Gastrocnemius medialis (tissue), 4 donors: Measurements from ENCODE around the gene IGLL5. TPM values are rescaled to one million over a fixed set of nuclear protein-coding genes. Genes with fewer than 3 reads are reported as not detected.

ENCODE experiments used
- ATAC-seq, 2 donors: fragments of 150-250 bp; one replicate each; pipeline ENCODE4 v1.9.1; 2016
- DNase-seq, 2 donors: peaks; one replicate each; pipeline ENCODE4 v3.0.0-alpha.2; 2019
- H3K27ac ChIP-seq, 4 donors: fragments of 200-600 bp; sonication (generic); 1 replicate in 1 of 4; 2 replicates in 3 of 4; pipeline ENCODE4 v1.5.1; 2016 to 2018; ENCODE audit warnings: mild to moderate bottlenecking in 2 of 4, moderate library complexity in 1 of 4
- H3K27me3 ChIP-seq, 3 donors: fragments of 200-600 bp; sonication (generic) in 2 of 3; 1 replicate in 1 of 3; 2 replicates in 2 of 3; pipeline versions ENCODE4 v1.5.1 to v1.6.0; 2016 to 2019; ENCODE audit warnings: mild to moderate bottlenecking in 1 of 3, moderate library complexity in 1 of 3
- H3K36me3 ChIP-seq, 2 donors: fragments of 200-600 bp; sonication (generic) in 1 of 2; one replicate each; pipeline ENCODE4 v1.5.1; 2017 to 2018
- H3K4me1 ChIP-seq, 2 donors: fragments of 200-600 bp; sonication (generic) in 1 of 2; one replicate each; pipeline ENCODE4 v1.5.1; 2016 to 2017; ENCODE audit warnings: mild to moderate bottlenecking in 2 of 2
- H3K4me3 ChIP-seq, 4 donors: fragments of 200-600 bp; sonication (generic) in 3 of 4; 1 replicate in 1 of 4; 2 replicates in 3 of 4; pipeline ENCODE4 v1.5.1; 2016 to 2019; ENCODE audit warnings: mild to moderate bottlenecking in 2 of 4
- H3K9me3 ChIP-seq, 3 donors: fragments of 200-600 bp; sonication (generic) in 2 of 3; 1 replicate in 1 of 3; 2 replicates in 2 of 3; pipeline ENCODE4 v1.5.1; 2016 to 2019
- POLR2A ChIP-seq, 2 donors: fragments of 450-650 bp; IDR thresholded peaks; one replicate each; pipeline ENCODE4 v1.6.1; 2017; ENCODE audit warnings: antibody characterized with exemption in 2 of 2, mild to moderate bottlenecking in 2 of 2, moderate library complexity in 2 of 2
- in situ Hi-C, 4 donors: fragments of 200-750 bp; cut with MboI; loops; one replicate each; pipeline versions ENCODE4 v1.15.0 to v1.8.0; 2017; ENCODE audit warnings: low sequenced_read_pairs in 4 of 4
- intact Hi-C: fragments of 100-400 bp; cut with DNase I; formaldehyde crosslinking; loops from one replicate; pipeline ENCODE4 v1.15.1; 2023; ENCODE audit warnings: low total_unique reads
- total RNA-seq, 4 donors: library from RNA; depleted of rRNA; stranded (reverse); fragments of >200 nt; gene quantifications; one replicate each; pipeline versions ENCODE4 v1.1.0 to v1.2.3, GENCODE V29; 2016
- TF ChIP-seq, protein P1 (sequence below), 5 experiments: fragments of 450-650 bp in 3 of 5; fragments of 200-600 bp in 2 of 5; sonication (generic) in 2 of 5; IDR thresholded peaks in 4 of 5; conservative IDR thresholded peaks in 1 of 5; 1 replicate in 4 of 5; 2 replicates in 1 of 5; pipeline ENCODE4 v1.5.1; 2016 to 2019; ENCODE audit warnings: antibody characterized with exemption in 5 of 5, mild to moderate bottlenecking in 3 of 5, moderate library complexity in 3 of 5

IGLL5 gene
- total RNA-seq, 4 donors from 2014 or later = 0.49 TPM; not detected in 3

- intact Hi-C loops = loop anchor here (10.0 kb wide), 1 partner anchor 72 kb away; no protein-coding TSS in a partner anchor
- no peak for TF ChIP-seq POLR2A (IDR thresholded peaks at IDR 0.05)
- TF ChIP-seq, protein P1, sequence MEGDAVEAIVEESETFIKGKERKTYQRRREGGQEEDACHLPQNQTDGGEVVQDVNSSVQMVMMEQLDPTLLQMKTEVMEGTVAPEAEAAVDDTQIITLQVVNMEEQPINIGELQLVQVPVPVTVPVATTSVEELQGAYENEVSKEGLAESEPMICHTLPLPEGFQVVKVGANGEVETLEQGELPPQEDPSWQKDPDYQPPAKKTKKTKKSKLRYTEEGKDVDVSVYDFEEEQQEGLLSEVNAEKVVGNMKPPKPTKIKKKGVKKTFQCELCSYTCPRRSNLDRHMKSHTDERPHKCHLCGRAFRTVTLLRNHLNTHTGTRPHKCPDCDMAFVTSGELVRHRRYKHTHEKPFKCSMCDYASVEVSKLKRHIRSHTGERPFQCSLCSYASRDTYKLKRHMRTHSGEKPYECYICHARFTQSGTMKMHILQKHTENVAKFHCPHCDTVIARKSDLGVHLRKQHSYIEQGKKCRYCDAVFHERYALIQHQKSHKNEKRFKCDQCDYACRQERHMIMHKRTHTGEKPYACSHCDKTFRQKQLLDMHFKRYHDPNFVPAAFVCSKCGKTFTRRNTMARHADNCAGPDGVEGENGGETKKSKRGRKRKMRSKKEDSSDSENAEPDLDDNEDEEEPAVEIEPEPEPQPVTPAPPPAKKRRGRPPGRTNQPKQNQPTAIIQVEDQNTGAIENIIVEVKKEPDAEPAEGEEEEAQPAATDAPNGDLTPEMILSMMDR (IDR thresholded peaks at IDR 0.05 in 4 of 5, conservative IDR thresholded peaks at IDR 0.05 in 1 of 5) = no peak
- no peaks in the 10 kb centered on the region for H3K36me3 ChIP-seq
- no peak for DNase-seq
- no peak for ATAC-seq
- in situ Hi-C loops = loop anchor here in 1 of 4 donors (10.0 kb wide), 1 partner anchor 172 kb away; no protein-coding TSS in a partner anchor
- H3K9me3 ChIP-seq = no peaks in the 10 kb centered on the region
- H3K27me3 ChIP-seq = no peaks in the 10 kb centered on the region
- no peak overlapping the region for H3K4me3 ChIP-seq
- H3K4me1 ChIP-seq = no peaks in the 10 kb centered on the region
- H3K27ac ChIP-seq = no peak overlapping the region
These were observed 1.1 kb upstream of the IGLL5 start for GRCh38 chr22:22886546-22886945.

DNA sequence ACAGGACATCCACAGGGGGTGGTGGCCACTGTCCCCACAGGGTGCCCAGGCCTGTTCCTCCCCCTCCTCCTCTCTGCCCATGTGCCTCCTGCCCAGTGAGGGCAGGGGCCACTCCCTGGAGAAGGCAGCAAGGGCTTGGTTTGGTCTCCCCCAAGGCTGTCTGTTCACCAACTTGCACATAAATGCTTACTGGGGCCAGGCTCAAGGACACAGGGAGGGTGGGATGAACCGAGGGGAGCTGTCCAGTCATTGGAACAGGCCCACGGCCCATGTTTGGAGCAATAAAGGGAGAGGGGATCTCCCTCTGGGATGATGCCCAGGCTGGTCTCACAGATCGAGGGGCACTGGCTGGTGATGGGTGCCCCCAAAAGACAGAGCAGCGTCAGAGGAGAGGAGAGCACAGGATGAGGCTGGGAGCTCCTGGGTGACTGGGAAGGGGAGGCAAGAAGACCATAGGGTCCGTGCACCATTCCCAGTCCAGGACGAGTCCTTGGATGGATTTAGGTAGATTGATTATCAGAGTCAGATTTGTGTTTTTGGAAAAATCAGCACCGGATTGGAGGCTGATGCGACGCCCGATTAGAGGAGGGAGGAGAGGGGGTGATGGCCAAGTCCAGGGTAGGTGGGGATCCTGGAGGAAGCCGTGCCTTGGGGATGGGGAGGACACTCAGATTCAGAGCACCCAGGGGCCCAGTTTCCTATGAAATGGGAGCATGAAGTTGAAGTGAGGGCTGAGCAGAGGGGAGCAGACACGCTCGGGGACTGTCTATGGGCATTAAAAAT is 1.1 kb downstream of the IGLL5 start:
- DNase-seq (no peak), ATAC-seq (no peak)
- Histone ChIP-seq H3K36me3 (no peaks in the 10 kb centered on the region), H3K27me3 (no peaks in the 10 kb centered on the region), H3K4me3 (no peak overlapping the region), H3K4me1 (no peaks in the 10 kb centered on the region), H3K27ac (no peak overlapping the region), H3K9me3 (no peaks in the 10 kb centered on the region)
- intact Hi-C loops = loop anchor here (10.0 kb wide), 1 partner anchor 74 kb away; no protein-coding TSS in a partner anchor
- in situ Hi-C loops = loop anchor here in 1 of 4 donors (10.0 kb wide), 1 partner anchor 174 kb away; no protein-coding TSS in a partner anchor
- TF ChIP-seq POLR2A (IDR thresholded peaks at IDR 0.05) = no peak
- TF ChIP-seq, protein P1 (IDR thresholded peaks at IDR 0.05 in 4 of 5, conservative IDR thresholded peaks at IDR 0.05 in 1 of 5) = no peak

GRCh38 chr22:22890085-22890484 is 2.5 kb downstream of the IGLL5 start:
- no peak for DNase-seq
- Histone ChIP-seq H3K27ac (no peak overlapping the region), H3K4me1 (no peaks in the 10 kb centered on the region), H3K4me3 (no peak overlapping the region), H3K27me3 (no peaks in the 10 kb centered on the region), H3K36me3 (no peaks in the 10 kb centered on the region), H3K9me3 (no peaks in the 10 kb centered on the region)
- no peak for ATAC-seq
- in situ Hi-C loops (no loop called here), intact Hi-C loops (no loop called here)
- TF ChIP-seq, protein P1 (IDR thresholded peaks at IDR 0.05 in 4 of 5, conservative IDR thresholded peaks at IDR 0.05 in 1 of 5) = no peak
- no peak for TF ChIP-seq POLR2A (IDR thresholded peaks at IDR 0.05)

DNA sequence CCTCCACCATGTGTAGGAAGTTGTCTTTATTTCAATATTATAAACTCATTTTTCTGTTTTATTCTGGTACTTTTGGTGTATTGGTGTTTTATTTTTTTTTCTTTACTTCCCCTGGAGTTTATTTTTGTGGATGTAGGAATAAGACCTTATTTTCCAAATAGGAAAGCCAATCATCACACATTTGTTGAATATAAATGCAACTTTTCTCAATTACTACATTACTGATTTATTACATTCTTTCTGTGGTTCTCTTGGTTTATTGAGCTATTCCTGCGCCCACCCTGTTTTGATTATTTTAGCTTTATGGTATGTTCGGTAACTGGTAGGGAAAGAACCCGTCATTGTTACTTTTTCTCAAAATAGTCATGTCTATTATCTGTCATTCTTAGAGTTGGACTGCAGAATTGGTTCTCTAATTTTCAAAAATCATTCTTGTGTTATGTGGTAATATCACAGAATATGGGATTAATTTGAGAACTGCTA is 3.6 kb downstream of the IGLL5 start:
- Histone ChIP-seq H3K4me3 (no peak overlapping the region), H3K27me3 (peaks cover 0 to 4% (median 0%) of the 10 kb centered on the region in 3 donors), H3K36me3 (no peaks in the 10 kb centered on the region), H3K9me3 (no peaks in the 10 kb centered on the region), H3K27ac (no peak overlapping the region), H3K4me1 (no peaks in the 10 kb centered on the region)
- TF ChIP-seq, protein P1 (IDR thresholded peaks at IDR 0.05 in 4 of 5, conservative IDR thresholded peaks at IDR 0.05 in 1 of 5) = no peak
- ATAC-seq (no peak), DNase-seq (no peak)
- in situ Hi-C loops (no loop called here), intact Hi-C loops (no loop called here)
